Activated CD8-positive, alpha-beta T cell treated with anti-CD3 and anti-CD28 coated beads, Interleukin-2, amount 10 ng/mL, durations not matched to agents 7 days and 5 days (primary cell): ENCODE measurements around the gene RNF144B. TPM values are rescaled to one million over a fixed set of nuclear protein-coding genes. Genes with fewer than 3 reads are reported as not detected.

Experiments used
- ATAC-seq: fragments of 150-1000 bp; cut with Tn5 transposase; one replicate; pipeline ENCODE4 v1.10.0; 2021; ENCODE audit warnings: moderate library complexity
- CTCF ChIA-PET: fragments of 350-600 bp; sonication (Branson Sonifier 250); formaldehyde crosslinking; loops from one replicate; lab custom pipeline; 2021; ENCODE audit warnings: antibody characterized with exemption; lab: Charles Lee
- POLR2A ChIA-PET: fragments of 350-600 bp; sonication (Branson Sonifier 250); formaldehyde crosslinking; loops from one replicate; lab custom pipeline; 2021; ENCODE audit warnings: antibody characterized with exemption; lab: Charles Lee
- DNase-seq: peaks from one replicate; pipeline ENCODE4 v3.0.0-alpha.2; 2020
- H3K27ac Mint-ChIP-seq: one replicate; pipeline ENCODE4 v1.8.0; 2021; ENCODE audit warnings: mild to moderate bottlenecking, mixed read lengths
- H3K27me3 Mint-ChIP-seq: one replicate; pipeline ENCODE4 v1.8.0; 2021; ENCODE audit warnings: low read depth, mixed read lengths
- H3K36me3 Mint-ChIP-seq: one replicate; pipeline ENCODE4 v1.8.0; 2021; ENCODE audit warnings: low read depth, mixed read lengths
- H3K4me1 Mint-ChIP-seq: one replicate; pipeline ENCODE4 v1.8.0; 2021; ENCODE audit warnings: low read depth, mixed read lengths
- H3K4me3 Mint-ChIP-seq: one replicate; pipeline ENCODE4 v1.8.0; 2021; ENCODE audit warnings: mild to moderate bottlenecking, mixed read lengths
- H3K9me3 Mint-ChIP-seq: one replicate; pipeline ENCODE4 v1.8.0; 2022; ENCODE audit warnings: mixed read lengths; ENCODE audit not compliant: insufficient read depth
- total RNA-seq, 2 experiments: library from RNA; stranded (reverse); gene quantifications; one replicate each; pipeline ENCODE4 v1.2.3, GENCODE V29; 2021

Gene RNF144B
- total RNA-seq, 2 experiments from 2014 or later = 0.73 to 1.9 TPM

DNA sequence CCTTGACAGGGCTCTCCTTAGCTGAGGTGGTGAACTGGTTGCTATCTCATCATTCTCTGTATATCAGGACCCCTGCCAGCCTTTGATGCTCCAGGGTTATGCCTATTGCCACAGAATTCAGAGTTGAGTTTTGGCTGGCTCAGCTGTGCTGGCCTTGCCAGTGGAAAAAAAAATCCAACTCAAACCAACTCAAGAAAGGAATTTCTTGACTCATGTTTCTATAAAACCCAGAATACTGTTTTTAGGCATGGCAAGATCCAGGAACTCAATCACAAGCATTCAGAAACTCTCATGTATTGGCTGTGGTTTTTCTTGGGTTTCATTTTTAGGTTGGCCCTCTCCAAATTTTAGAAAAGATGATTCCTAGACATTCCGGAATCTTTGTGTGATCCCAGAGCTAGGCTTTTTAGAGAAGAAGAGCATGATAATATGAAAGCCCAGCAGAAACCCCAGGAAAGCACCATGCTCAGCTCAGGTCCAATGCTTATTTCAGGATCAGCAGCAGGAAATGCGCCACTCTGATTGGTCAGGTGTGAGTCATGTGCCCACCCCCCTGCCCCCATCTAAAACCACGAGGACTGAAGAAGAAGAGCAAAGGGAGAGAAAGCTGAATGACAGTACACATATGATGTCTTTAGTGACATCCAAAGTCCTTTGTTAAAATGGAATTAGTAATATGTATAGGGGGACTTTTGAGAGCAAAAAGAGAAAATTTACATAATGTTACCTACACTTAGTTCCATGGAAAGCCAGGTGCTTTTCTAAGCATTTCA lies 122.9 kb downstream of the RNF144B start:
- no peak for DNase-seq
- POLR2A ChIA-PET = no interaction called here
- Mint-ChIP-seq H3K4me3 (no peak overlapping the region), H3K4me1 (peaks cover 3% of the 10 kb centered on the region), H3K27ac (no peak overlapping the region), H3K9me3 (no peaks in the 10 kb centered on the region), H3K27me3 (no peaks in the 10 kb centered on the region), H3K36me3 (no peaks in the 10 kb centered on the region)
- ATAC-seq = no peak
- CTCF ChIA-PET = interaction anchor here (1.4 kb wide), 1 partner anchor 186 kb away, joined by 3 read pairs; no protein-coding TSS in a partner anchor

DNA sequence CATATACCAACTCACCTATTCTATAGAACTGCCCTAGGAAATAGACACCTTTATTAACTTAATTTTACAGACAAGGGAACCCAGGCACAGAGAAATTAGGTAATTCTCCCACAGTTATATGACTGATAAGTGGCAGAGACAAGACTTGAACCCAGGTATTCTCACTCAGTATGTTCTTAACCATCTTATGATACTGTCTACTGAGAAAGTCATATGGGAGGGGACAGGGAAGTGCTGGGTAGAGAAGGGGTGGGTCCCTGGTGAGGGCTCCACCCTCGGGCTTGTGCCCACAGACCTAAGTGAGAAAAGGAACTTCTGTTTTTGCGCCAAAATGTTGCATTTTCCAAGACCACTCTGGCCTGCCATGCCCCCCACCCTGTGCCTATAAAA lies 123.5 kb downstream of the RNF144B start:
- no peak for ATAC-seq

DNA sequence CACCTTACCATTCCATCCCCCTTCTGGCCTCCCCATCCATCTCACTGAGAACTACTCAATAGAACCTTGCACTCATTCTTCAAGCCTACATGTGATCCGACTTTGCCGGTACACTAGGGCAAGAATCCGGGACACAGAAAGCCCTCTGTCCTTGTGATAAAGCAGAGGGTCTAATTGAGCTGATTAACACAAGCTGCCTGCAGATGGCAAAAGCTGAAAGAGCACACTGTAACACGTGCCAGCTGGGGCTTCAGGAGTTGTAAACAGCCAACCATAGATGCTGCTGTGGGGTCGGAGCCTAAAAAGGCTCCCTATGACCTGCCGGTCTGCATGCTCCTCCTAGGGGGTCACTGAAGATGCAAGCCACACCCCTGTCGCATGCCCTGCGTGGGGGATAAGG lies 124.1 kb downstream of the RNF144B start:
- Mint-ChIP-seq H3K36me3 (no peaks in the 10 kb centered on the region), H3K9me3 (no peaks in the 10 kb centered on the region), H3K4me3 (no peak overlapping the region), H3K27me3 (no peaks in the 10 kb centered on the region), H3K27ac (no peak overlapping the region), H3K4me1 (peaks cover 3% of the 10 kb centered on the region)
- ChIA-PET POLR2A (no interaction called here), CTCF (no interaction called here)
- DNase-seq (no peak), ATAC-seq (no peak)

More for the DNA sequence above, 123.5 kb downstream of the RNF144B start:
- POLR2A ChIA-PET = no interaction called here
- no peak for DNase-seq
- no peaks in the 10 kb centered on the region for H3K27me3 Mint-ChIP-seq
- no peaks in the 10 kb centered on the region for H3K36me3 Mint-ChIP-seq
- no peak overlapping the region for H3K27ac Mint-ChIP-seq
- H3K4me3 Mint-ChIP-seq = no peak overlapping the region
- peaks cover 3% of the 10 kb centered on the region for H3K4me1 Mint-ChIP-seq
- no peaks in the 10 kb centered on the region for H3K9me3 Mint-ChIP-seq
- CTCF ChIA-PET = no interaction called here

DNA sequence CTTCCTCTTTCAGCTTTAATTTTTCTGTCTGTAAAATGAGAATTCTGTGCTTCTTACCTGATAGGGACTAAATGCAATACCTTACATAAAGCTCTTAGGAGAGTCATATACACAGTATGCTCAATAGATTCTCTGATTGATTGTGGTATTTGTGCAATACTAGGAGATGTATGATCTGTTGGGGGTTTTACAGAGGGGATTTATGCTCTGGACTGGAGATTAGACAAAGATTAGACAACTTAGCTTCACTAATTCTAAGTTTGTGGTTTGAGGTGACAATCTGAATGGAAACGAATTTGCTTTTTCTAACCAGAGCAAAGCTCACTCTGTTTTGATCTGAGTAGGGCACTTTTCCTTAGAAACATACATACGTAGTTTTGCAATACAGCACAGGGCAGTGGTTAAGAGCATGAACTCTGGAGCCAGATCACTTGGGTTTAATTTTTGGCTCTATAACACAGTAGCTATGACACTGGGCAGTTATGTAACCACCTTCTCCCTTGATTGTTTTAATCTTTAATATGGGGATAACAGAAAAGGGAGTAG lies 126.2 kb downstream of the RNF144B start:
- Mint-ChIP-seq H3K27me3 (peaks cover 6% of the 10 kb centered on the region), H3K4me3 (no peak overlapping the region), H3K4me1 (peaks cover 3% of the 10 kb centered on the region), H3K9me3 (no peaks in the 10 kb centered on the region), H3K36me3 (no peaks in the 10 kb centered on the region), H3K27ac (no peak overlapping the region)
- POLR2A ChIA-PET = no interaction called here
- ATAC-seq (peak; percentile 30), DNase-seq (no peak)
- CTCF ChIA-PET = no interaction called here

DNA sequence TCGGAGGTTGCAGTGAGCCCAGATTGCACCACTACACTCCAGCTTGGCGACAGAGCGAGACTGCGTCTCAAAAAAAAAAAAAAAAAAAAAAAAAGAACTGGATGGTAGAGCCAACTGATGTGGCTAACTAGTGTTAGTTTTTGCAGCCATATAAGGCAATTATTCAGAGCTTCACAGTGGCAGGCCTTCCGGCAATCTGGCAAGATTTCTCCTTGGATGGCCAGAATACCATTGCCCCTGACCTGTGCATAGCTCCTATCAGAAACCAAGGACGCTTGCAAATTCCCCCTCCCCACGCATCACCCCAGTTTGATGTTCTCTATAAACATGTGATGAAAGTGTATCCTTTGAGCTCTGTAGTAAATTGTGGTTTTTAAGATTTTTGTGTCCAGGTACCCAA lies 127.0 kb downstream of the RNF144B start:
- H3K4me3 Mint-ChIP-seq = no peak overlapping the region
- ATAC-seq (no peak), DNase-seq (no peak)
- CTCF ChIA-PET = no interaction called here
- H3K9me3 Mint-ChIP-seq = no peaks in the 10 kb centered on the region
- POLR2A ChIA-PET = no interaction called here
- peaks cover 3% of the 10 kb centered on the region for H3K4me1 Mint-ChIP-seq
- no peaks in the 10 kb centered on the region for H3K36me3 Mint-ChIP-seq
- peaks cover 12% of the 10 kb centered on the region for H3K27me3 Mint-ChIP-seq
- H3K27ac Mint-ChIP-seq = no peak overlapping the region

DNA sequence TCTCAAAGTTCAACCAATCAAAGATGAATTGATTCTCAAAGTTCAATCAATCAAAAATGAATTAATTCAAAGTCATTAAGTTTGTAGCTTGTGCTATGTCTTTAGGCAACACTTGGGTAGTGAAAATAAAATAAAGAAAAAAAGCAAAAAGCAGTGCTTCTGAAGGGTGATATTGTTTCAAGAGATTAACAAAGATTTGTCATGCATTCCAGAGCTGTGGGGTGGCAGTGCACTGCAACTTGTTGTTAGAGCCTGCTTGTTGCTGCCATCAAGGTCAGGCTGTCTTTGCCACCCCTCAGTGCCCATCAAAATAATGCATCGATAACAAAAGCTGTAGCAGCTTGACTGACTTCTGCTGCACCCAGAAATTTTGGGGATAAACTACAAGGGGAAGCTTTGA lies 128.6 kb downstream of the RNF144B start:
- H3K4me1 Mint-ChIP-seq = peaks cover 3% of the 10 kb centered on the region
- ChIA-PET POLR2A (no interaction called here), CTCF (interaction anchor here (1.1 kb wide), 1 partner anchor 13 kb away, joined by 3 read pairs; no protein-coding TSS in a partner anchor)
- peaks cover 12% of the 10 kb centered on the region for H3K27me3 Mint-ChIP-seq
- no peak overlapping the region for H3K4me3 Mint-ChIP-seq
- H3K9me3 Mint-ChIP-seq = no peaks in the 10 kb centered on the region
- DNase-seq (no peak), ATAC-seq (no peak)
- H3K36me3 Mint-ChIP-seq = no peaks in the 10 kb centered on the region
- H3K27ac Mint-ChIP-seq = no peak overlapping the region

Other genes with a start within 250 kb of the RNF144B start
- gene TPMT, start 232.3 kb upstream of the RNF144B start, total RNA-seq = 1 to 10 TPM; 6.1 to 6.4 TPM
- 1 to 10 TPM; 9.6 to 9.9 TPM for gene KDM1B, start 231.9 kb upstream of the RNF144B start, total RNA-seq
- 100 to 1,000 TPM; 251 to 255 TPM for gene DEK, start 122.8 kb upstream of the RNF144B start, total RNA-seq